ENCODE results near the gene SEMA3F.

GRCh38 chr3:50164481-50164880 lies 9.4 kb downstream of the SEMA3F start:
- TF ChIP-seq CTCF (IDR thresholded peaks at IDR 0.05): no peak
- TF ChIP-seq POLR2A (IDR thresholded peaks at IDR 0.05): no peak

Data from thyroid gland (tissue), 4 donors.